Suppressor macrophage treated with lipopolysaccharide for 4 hours (primary cell): ENCODE results near the gene DSG3.
A peak's percentile ranks its signal among the peaks of the same experiment; 100 is the strongest.
"Not testable (repeated sequence)": the region's sequence is repeated elsewhere in the genome, so short reads cannot be mapped to it uniquely, and the experiment has no call there.

Source experiments
- DNase-seq: peaks from one replicate; pipeline ENCODE4 v3.0.0-alpha.2; 2020

The DSG3 gene

GRCh38 chr18:31493171-31493570 lies 45.6 kb downstream of the DSG3 start:
- no peak for DNase-seq

DNA sequence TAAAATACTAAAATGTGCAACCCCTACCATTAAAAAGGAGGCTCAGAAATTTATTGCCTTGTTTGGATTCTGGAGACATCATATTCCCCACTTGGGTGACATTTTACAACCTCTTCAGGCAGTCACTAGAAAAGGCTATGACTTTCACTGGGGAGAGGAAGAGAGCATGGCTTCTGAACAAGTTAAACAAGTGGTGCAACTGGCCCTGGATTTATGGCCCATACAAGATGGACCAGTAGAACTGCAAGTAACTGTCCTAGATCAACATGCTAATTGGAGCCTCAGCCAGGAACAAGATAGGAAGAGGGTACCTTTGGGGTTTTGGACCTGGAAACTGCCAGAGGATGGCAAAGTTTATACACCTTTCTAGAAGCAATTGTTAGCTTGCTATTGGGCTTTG lies 46.4 kb downstream of the DSG3 start:
- DNase-seq, result no peak

DNA sequence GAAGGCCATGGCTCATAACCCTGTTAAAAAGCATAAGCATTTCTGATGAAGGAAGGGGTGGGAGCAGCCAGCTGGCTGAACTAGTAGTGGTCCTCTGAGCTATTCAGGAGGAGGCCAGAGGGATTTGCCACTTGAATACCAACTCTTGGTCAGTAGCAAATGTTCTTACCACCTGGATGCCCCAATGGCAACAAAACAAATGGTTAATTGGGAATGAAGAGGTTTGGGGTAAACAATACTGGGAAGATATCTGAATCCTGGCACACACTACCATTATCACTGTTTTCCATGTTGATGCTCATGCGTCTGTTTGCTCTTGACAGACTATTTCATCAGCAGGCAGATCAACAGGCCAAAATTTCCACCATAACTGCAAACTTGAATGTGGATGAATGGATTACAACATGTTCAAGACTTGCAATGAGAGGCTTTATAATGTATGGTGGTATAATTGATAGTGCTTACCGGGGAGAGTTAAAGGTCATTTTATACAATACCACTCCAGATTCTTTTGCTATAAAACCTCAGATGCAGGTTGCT lies 47.2 kb downstream of the DSG3 start:
- not testable (repeated sequence) for DNase-seq

- no peak for DNase-seq
Measured at GRCh38 chr18:31497404-31497835, 49.9 kb downstream of the DSG3 start.

GRCh38 chr18:31497836-31498573 lies 50.5 kb downstream of the DSG3 start, which contains the start of gene DSG2:
Gene DSG2, plus strand, starts transcription at chr18:31498177. Its CDS starts 75 bp downstream, at chr18:31498252.
- DNase-seq, result no peak

DNA sequence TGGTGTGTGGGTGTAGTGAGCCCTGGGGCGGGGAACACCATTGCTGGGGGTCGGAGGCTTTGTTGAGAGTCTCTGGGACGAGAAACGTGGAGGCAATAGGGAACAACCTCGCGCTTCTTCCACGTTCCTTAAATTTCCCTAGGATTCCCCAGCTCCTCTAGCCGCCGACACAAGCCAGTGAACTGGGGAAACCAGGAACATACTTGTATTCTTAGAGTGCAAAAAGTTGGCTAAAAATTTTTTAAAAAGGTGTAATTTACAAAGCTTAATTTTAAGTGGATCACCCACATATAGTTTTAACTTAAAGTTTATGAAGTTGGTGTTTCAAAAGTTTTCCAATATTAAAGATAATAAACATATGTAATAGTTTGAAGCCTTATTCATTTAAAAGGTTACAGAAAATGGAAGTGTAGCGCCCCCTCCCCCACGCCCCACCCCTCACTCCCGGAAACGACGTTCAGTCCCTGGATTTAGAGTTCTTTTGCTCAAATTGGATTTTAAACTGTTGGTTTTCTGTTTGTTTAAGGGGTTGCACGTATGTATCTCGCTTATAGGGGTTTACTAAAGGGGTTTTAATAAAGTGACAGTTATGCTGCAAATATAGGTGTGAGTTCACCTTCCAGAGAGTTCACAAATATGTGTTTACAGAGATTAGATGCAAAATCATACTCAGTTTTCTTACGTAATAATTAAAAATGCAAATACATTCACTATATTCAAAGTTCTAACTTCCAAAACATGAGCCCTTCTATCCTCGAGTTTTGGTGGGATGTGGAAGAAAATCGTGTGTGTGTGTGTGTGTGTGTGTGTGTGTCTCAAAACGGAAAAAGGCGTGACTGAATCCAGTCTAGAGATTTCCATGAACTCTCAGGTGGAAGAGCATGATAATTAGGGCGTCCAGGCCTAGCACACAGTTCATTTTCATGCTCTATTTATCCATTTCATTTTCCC lies 51.3 kb downstream of the DSG3 start:
- DNase-seq, result no peak

DNA sequence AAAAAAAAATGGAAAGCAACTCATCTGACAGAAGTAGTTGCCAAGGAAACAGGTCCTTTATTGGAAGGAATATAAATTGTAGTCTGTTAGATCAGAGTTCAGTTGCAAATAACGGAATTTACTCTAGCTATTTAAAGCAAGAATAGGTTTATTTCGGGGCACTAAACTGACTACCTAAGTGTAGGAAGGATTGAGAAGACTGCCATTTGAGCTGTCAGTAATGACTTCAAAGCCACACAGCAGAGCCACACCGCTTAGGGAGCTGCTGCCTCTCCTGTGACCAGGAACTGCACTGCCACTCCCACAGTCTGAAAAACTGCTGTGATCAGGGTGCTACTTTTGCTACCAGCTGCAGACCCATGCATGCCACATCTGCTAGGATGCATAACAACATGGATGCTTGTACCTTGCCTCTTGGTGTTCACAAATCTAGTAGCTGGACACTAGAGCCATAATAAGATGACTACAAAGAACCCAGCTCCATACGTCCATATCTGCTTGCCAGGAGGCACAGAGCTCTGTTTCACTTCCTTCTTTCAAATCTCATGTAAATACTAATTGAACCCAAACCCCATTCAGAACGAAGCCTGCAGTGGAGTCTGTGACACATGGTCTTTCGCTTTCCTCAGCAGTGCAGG lies 52.6 kb downstream of the DSG3 start:
- DNase-seq, result no peak

- no peak for DNase-seq
Measured at GRCh38 chr18:31503011-31503410, 55.5 kb downstream of the DSG3 start.

DNA sequence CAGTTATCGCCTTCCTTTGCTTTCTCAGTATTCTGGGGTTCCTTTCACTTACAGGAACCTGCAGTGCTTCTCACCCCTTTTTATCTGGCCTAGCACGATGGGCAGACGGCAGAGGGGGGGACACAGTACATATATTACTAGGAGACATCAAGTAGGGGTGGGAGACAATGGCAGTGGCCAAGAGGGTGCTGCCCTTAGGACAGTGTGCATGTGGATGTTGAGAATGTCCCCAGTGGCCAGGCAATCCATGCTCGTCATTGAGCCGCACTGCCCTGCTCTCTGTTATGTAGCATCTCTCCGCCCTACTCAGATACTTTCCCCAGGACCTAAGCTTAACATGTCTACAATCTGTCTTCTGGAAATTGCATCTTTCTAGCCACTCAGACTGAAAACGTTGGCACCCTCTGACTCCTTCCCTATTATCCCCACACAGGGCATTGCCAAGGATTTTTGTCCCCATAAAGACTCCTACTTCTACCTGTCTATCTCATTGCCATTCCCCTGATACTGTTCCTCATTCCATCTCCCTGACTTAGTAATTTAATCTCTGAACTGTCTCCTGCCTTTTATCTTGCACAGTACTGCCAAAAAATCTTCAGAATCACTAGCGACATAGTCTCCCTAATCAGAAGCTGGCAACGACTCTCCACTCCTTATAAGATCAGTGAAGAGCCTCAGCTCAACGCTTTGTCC lies 57.1 kb downstream of the DSG3 start:
- no peak for DNase-seq

- DNase-seq, result no peak
Measured at GRCh38 chr18:31505156-31505555, 57.6 kb downstream of the DSG3 start.

- no peak for DNase-seq
Measured at GRCh38 chr18:31506024-31506742, 58.6 kb downstream of the DSG3 start.

GRCh38 chr18:31507124-31507523 lies 59.6 kb downstream of the DSG3 start:
- DNase-seq, result not testable (repeated sequence)

DNA sequence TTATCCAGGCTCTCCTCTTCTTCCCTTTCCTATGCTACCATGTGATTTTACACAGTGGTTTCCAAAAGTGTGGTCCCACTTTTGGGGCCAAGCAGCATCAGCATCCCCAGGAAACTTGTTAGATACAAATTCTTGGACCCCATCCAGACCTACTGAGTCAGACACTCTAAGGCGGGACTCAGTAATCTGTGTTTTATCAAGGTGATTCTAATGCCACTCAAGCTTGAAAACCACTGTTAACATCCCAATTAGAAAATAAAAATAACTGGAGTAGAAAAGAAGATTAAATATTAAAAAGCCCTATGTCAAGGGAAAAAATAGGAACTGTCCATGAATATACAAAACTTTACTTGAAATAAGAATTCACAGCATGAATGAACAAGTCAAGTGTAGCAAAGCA lies 61.2 kb downstream of the DSG3 start:
- DNase-seq, result no peak

DNA sequence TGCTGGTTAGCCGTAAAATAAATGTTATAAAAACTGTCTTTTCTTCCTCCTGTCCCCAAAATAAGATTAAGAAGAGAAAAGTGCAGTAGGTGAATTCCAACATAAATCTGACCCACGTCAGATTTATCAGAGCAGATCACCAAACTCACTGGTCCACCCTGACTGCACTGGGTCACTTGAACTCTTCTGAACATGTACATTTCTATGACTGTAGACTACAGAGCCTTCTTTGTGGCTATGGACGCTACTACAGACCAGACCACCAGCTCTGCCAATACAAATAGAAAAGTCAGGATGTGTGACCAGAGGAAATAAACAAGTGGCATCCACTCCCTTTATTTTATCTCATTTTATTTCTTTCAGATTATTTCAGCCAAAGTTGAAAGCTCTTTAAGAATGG lies 62.0 kb downstream of the DSG3 start:
- no peak for DNase-seq

DNA sequence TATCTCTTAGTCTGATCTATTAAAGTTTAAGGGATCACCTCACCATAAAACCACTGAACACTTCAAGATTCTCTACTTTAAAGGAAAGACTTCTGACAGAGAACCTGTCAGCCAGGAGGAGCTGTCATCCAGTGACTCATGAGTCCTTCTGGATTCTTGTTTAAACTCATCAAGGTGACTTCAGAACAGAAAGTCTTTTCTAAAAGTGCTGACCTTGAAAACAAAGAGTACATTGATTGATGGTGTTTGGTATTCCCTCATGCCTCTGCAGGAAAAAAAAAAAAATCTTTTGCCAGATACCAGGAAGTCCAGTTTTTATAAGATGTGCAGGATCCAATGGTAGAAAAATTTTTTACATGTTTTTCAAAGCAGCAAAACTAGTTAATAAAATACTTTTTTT lies 62.8 kb downstream of the DSG3 start:
- no peak for DNase-seq

- no peak for DNase-seq
Measured at GRCh38 chr18:31511098-31511497, 63.6 kb downstream of the DSG3 start.

- peak; percentile 64 for DNase-seq
Measured at GRCh38 chr18:31512203-31512764, 64.7 kb downstream of the DSG3 start.

GRCh38 chr18:31513189-31513935 lies 65.8 kb downstream of the DSG3 start:
- DNase-seq, result no peak

GRCh38 chr18:31516437-31516836 lies 68.9 kb downstream of the DSG3 start:
- no peak for DNase-seq

DNA sequence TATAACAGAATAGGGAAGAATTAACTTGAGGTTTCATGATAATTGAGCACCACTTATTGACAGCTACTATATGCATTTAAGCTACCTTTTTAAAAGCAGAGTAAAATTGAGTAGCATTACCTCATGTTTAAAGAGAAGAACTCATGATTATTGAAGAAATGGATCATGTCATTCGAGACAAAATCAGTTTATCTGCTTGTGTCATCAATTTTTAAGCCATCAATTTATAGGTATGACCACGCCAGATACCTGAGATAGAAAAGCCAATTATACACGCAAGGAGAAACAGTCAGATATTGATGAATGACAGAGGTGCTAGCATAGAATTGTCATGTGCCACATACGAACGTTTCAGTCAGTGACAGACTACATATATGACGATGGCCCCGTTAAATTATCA lies 78.8 kb downstream of the DSG3 start:
- no peak for DNase-seq
